Measurements from ENCODE around the gene SERPING1. TPM values are rescaled to one million over a fixed set of nuclear protein-coding genes. Genes with fewer than 3 reads are reported as not detected.

Gene SERPING1
- total and polyA plus RNA-seq, 2 of the 13 experiments (the other 11 are each of a cell fraction or from before 2014, with no cell fraction given) = 2.0 to 10.4 TPM

- TF ChIP-seq ZNF644 (CRISPR knock-in tag; IDR thresholded peaks at IDR 0.05; ENCODE audit: low read depth) (no peak), ISL2 (CRISPR knock-in tag; IDR thresholded peaks at IDR 0.05) (no peak), PRPF4 (IDR thresholded peaks at IDR 0.05; ENCODE audit: low read depth, low read length, poor library complexity, severe bottlenecking) (no peak), ZNF816 (CRISPR knock-in tag; IDR thresholded peaks at IDR 0.05; ENCODE audit: borderline replicate concordance) (no peak), ETV6 (CRISPR knock-in tag; conservative IDR thresholded peaks at IDR 0.05) (no peak), HES4 (CRISPR knock-in tag; IDR thresholded peaks at IDR 0.05; ENCODE audit: borderline replicate concordance) (no peak), BRF2 (CRISPR knock-in tag; IDR thresholded peaks at IDR 0.05) (no peak), ATF2 (CRISPR knock-in tag; IDR thresholded peaks at IDR 0.05) (no peak), NCOR1 (IDR thresholded peaks at IDR 0.05; ENCODE audit: borderline replicate concordance, low read length) (no peak)
- intact Hi-C loops (cut with micrococcal nuclease; ENCODE audit: unreplicated experiment) (no loop called here), in situ Hi-C loops (cut with HindIII; ENCODE audit: extremely low pct_ligation_motif_present, low pct_unique_long_range_greater_than_20kb) (no loop called here)
- Histone ChIP-seq H3K79me2 (ENCODE audit: insufficient read depth, low read length) (no peaks in the 10 kb centered on the region), H3K4me3 (replicated peaks in 1 of 3; ENCODE audit: insufficient read depth in 1 of 3, low read depth in 2 of 3, low read length in 3 of 3) (no peak overlapping the region), H3K4me2 (ENCODE audit: low read depth, low read length) (no peak overlapping the region), H3K4me1 (ENCODE audit: insufficient read depth, low read length) (peaks cover 16% of the 10 kb centered on the region), H2AFZ (ENCODE audit: low read length) (no peak overlapping the region), H4K20me1 (ENCODE audit: insufficient read depth, low read length) (no peaks in the 10 kb centered on the region), H3K27me3 (ENCODE audit: control insufficient read depth in 1 of 2, insufficient read depth in 2 of 2, low read length in 2 of 2) (no peaks in the 10 kb centered on the region; a peak in 1 of 5 replicates), H3K9ac (ENCODE audit: insufficient read depth, low read depth, low read length) (no peak overlapping the region), H3K27ac (ENCODE audit: extremely low read length, insufficient read depth, low read length) (no peak overlapping the region), H3K36me3 (replicated peaks in 1 of 2; ENCODE audit: control insufficient read depth in 1 of 2, insufficient read depth in 2 of 2, low read length in 2 of 2) (no peaks in the 10 kb centered on the region), H3K9me3 (ENCODE audit: low read length) (no peaks in the 10 kb centered on the region)
- 42% methylated on average over 2 of the region's 2 CpGs for WGBS (ENCODE audit: low lambda C conversion rate)
- ATAC-seq (no peak), FAIRE-seq (no peak), DNase-seq (ENCODE audit: low spot score) (no peak)
- ChIA-PET POLR2A (no interaction called here), CTCF (ENCODE audit: low intra/inter-chr PET ratio, low total read pairs) (interaction anchor here (1.8 kb wide), 1 partner anchor 74 kb away, joined by 3 read pairs; no protein-coding TSS in a partner anchor)
- BruUV-seq (replicated peaks) = no TSS peak
These were observed 25.9 kb upstream of the SERPING1 start for GRCh38 chr11:57571606-57572005.
